Progenitor cell of endocrine pancreas (in vitro differentiated cells): ENCODE data around the gene LRMDA. TPM values are rescaled to one million over a fixed set of nuclear protein-coding genes. Genes with fewer than 3 reads are reported as not detected.
A peak's percentile ranks its signal among the peaks of the same experiment; 100 is the strongest.

Experiments used
- DNase-seq: peaks from one replicate; pipeline ENCODE4 v3.0.0; 2021; ENCODE audit warnings: low spot score; ENCODE audit not compliant: unreplicated experiment
- H3K27ac Mint-ChIP-seq: 2 replicates; pipeline ENCODE4 v1.8.0; 2021; ENCODE audit warnings: mild to moderate bottlenecking, moderate library complexity, mixed read lengths
- H3K27me3 Mint-ChIP-seq: 2 replicates; pipeline ENCODE4 v1.8.0; 2021; ENCODE audit warnings: mixed read lengths
- H3K36me3 Mint-ChIP-seq: 2 replicates; pipeline ENCODE4 v1.8.0; 2022; ENCODE audit warnings: mixed read lengths; ENCODE audit not compliant: insufficient read depth
- H3K4me1 Mint-ChIP-seq: 2 replicates; pipeline ENCODE4 v1.8.0; 2021; ENCODE audit warnings: low read depth, mixed read lengths
- H3K4me3 Mint-ChIP-seq: 2 replicates; pipeline ENCODE4 v1.8.0; 2021; ENCODE audit warnings: low read depth, mild to moderate bottlenecking, moderate library complexity, mixed read lengths
- H3K9me3 Mint-ChIP-seq: 2 replicates; pipeline ENCODE4 v1.8.0; 2021; ENCODE audit warnings: low read depth, mixed read lengths
- total RNA-seq: library from RNA; stranded (reverse); gene quantifications from 2 replicates; pipeline ENCODE4 v1.2.1, GENCODE V29; 2021
- TF ChIP-seq, protein P1 (sequence below): fragments of 200-600 bp; sonication (generic); IDR thresholded peaks from one replicate; pipeline ENCODE4 v1.5.0; 2021; ENCODE audit warnings: antibody characterized with exemption, mild to moderate bottlenecking; ENCODE audit not compliant: unreplicated experiment

The LRMDA gene
- total RNA-seq, 1 donor from 2014 or later: 6.5 TPM

DNA sequence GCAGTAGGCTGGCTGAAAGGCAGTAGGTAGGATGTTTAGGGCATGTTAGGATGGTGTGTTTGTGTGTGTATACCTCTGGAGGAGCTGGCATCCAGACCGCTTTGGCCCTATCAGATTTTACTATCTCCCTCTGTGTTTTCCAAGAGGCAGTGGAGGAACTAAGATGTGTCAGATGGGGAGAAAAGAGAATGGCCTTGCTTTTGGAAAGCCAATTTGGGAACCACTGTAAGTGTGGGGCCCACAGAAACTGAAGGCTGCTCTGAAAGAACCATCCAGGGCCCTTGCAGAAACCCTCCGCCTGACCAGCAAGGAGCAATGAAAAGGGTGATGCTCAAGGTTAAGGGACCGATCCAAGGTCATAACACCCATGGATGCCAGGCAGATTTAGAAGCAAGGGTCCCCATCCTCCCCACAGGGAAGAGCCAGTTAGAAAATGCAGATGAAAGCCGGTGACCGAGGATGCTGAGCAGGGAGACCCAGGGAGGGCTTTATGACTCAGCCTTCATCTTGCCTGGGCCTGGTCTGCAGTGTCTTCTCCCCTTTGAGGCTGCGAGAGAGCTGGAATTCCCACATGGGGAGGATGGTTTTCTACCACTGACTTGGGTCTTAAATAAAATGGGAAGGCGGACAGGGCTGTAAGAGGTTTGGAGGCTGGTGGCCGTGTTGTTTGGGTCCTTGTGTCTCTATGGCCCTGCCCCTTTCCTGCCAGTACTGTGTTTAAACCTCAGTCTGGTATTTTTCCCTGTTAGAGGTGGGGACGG lies 275.8 kb downstream of the LRMDA start:
- H3K4me1 Mint-ChIP-seq: peaks cover 22% of the 10 kb centered on the region
- TF ChIP-seq, protein P1, sequence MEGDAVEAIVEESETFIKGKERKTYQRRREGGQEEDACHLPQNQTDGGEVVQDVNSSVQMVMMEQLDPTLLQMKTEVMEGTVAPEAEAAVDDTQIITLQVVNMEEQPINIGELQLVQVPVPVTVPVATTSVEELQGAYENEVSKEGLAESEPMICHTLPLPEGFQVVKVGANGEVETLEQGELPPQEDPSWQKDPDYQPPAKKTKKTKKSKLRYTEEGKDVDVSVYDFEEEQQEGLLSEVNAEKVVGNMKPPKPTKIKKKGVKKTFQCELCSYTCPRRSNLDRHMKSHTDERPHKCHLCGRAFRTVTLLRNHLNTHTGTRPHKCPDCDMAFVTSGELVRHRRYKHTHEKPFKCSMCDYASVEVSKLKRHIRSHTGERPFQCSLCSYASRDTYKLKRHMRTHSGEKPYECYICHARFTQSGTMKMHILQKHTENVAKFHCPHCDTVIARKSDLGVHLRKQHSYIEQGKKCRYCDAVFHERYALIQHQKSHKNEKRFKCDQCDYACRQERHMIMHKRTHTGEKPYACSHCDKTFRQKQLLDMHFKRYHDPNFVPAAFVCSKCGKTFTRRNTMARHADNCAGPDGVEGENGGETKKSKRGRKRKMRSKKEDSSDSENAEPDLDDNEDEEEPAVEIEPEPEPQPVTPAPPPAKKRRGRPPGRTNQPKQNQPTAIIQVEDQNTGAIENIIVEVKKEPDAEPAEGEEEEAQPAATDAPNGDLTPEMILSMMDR: no peak

DNA sequence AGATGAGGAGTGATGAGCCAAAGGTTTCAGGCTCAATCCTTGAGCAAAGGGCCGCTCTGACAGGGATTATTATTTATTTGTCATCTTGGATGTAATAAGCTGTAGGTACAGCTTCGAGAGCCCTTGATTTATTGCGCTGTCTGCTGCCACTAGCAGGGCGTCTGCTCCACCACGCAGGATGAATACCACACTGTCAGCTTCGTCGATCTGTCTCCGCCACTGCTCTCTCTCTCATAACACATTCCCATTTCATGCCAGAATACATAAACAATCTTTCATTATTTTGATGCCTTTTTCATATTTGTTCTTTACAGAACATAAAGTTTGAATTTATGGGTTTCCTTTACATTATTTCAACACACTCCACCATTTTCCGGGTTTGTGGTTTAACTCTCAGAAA lies 276.6 kb downstream of the LRMDA start:
- no peak overlapping the region for H3K27ac Mint-ChIP-seq
- TF ChIP-seq, protein P1: no peak
- peaks cover 20% of the 10 kb centered on the region for H3K4me1 Mint-ChIP-seq
- H3K27me3 Mint-ChIP-seq: peaks cover 6% of the 10 kb centered on the region
- DNase-seq: no peak
- H3K4me3 Mint-ChIP-seq: no peak overlapping the region
- H3K36me3 Mint-ChIP-seq: no peaks in the 10 kb centered on the region
- H3K9me3 Mint-ChIP-seq: no peaks in the 10 kb centered on the region

More for the DNA sequence above, 275.8 kb downstream of the LRMDA start:
- Mint-ChIP-seq H3K27ac (peak overlapping the region; percentile 82), H3K27me3 (peaks cover 4% of the 10 kb centered on the region), H3K36me3 (no peaks in the 10 kb centered on the region), H3K4me3 (no peak overlapping the region), H3K9me3 (no peaks in the 10 kb centered on the region)
- DNase-seq: no peak

- Mint-ChIP-seq H3K36me3 (no peaks in the 10 kb centered on the region), H3K4me1 (peaks cover 14% of the 10 kb centered on the region), H3K27me3 (peaks cover 10% of the 10 kb centered on the region), H3K27ac (no peak overlapping the region), H3K4me3 (no peak overlapping the region), H3K9me3 (no peaks in the 10 kb centered on the region)
- TF ChIP-seq, protein P1: no peak
- no peak for DNase-seq
Measured at GRCh38 chr10:75709245-75709644, 277.8 kb downstream of the LRMDA start.

- Mint-ChIP-seq H3K27me3 (peaks cover 10% of the 10 kb centered on the region), H3K27ac (no peak overlapping the region), H3K9me3 (peaks cover 1% of the 10 kb centered on the region), H3K36me3 (no peaks in the 10 kb centered on the region), H3K4me1 (peaks cover 14% of the 10 kb centered on the region), H3K4me3 (no peak overlapping the region)
- no peak for DNase-seq
- TF ChIP-seq, protein P1: no peak
Measured at GRCh38 chr10:75709811-75710210, 278.4 kb downstream of the LRMDA start.

DNA sequence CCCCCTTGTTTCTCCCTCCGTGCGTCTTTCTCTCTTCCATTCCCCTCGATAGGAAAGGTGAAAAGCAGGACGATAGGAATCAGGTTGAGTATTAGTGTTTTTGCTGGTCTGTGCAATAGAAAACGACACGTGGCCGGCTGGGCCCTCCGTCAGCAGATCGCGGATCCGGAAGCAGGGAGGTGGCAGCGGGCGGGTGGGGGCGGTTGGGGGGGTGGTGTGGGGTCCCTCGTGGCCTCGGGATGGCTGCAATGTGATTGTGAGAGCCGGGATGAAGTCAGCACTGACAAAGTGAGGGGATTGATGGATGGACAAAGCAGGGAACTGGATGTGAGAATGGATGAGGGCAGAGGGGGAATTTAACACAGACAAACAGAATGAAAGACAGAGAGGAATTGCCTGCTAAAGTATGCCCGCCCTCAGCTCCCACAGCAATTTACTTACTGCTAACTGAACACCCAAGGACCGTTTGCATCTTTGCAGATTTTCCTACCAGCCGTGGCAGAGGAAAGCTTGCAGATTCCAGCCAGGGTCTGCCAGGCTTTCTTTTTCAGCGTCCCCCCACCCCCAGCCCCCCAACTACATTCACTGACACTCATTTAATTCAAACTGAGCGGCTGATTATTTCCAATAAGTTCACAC lies 280.9 kb downstream of the LRMDA start:
- Mint-ChIP-seq H3K27ac (peak overlapping the region; percentile 14), H3K9me3 (peaks cover 3% of the 10 kb centered on the region), H3K27me3 (peaks cover 15% of the 10 kb centered on the region), H3K36me3 (no peaks in the 10 kb centered on the region), H3K4me1 (peaks cover 14% of the 10 kb centered on the region), H3K4me3 (peak overlapping the region; percentile 29)
- TF ChIP-seq, protein P1: no peak
- DNase-seq: no peak
